Loucy (cell line): Measurements from ENCODE around the gene HOTAIR.

Experiments
- CTCF ChIP-seq: fragments of 200-600 bp; sonication (generic); conservative IDR thresholded peaks from 2 replicates; pipeline ENCODE4 v1.5.1; 2014; ENCODE audit warnings: mild to moderate bottlenecking, antibody characterized with exemption, low read length
- EZH2phosphoT487 ChIP-seq: fragments of 200-600 bp; IDR thresholded peaks from 2 replicates; pipeline ENCODE4 v1.6.1; 2018; ENCODE audit warnings: antibody characterized with exemption, mild to moderate bottlenecking, moderate library complexity, borderline replicate concordance

DNA sequence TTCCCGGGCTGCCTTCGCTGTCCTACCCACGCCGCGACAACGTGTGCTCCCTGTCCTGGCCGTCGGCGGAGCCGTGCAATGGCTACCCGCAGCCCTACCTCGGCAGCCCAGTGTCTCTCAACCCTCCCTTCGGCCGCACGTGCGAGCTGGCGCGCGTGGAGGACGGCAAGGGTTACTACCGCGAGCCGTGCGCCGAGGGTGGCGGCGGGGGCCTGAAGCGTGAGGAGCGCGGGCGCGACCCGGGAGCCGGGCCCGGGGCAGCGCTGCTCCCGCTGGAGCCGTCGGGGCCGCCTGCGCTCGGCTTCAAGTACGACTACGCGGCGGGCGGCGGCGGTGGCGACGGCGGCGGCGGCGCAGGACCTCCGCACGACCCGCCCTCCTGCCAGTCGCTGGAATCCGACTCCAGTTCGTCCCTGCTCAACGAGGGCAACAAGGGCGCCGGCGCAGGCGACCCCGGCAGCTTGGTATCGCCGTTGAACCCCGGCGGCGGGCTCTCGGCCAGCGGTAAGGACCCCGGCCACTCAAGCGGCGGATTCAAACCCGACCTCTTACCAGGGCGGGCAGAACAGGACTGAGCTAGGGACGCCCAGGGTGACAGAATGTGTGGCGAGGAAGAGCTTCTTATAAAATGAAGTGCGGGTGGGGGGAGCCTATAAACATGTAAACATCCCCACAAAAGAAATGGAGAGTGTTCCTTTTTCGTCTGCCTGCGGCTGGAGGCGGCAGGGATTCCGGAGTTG, 19.5 kb downstream of the HOTAIR start:
- TF ChIP-seq CTCF (no peak), EZH2phosphoT487 (no peak)
